ENCODE measurements around the gene ARHGAP6. TPM values are rescaled to one million over a fixed set of nuclear protein-coding genes. Genes with fewer than 3 reads are reported as not detected.

The ARHGAP6 gene
- total and polyA plus RNA-seq, 4 donors = 3.8 to 5.8 (median 4.2) TPM

GRCh38 chrX:11562570-11562969, 103.2 kb downstream of the ARHGAP6 start:
- WGBS (ENCODE audit: insufficient coverage) = no CpG with 5 or more reads among the region's 2 CpGs

GRCh38 chrX:11558972-11559371, 106.7 kb downstream of the ARHGAP6 start:
- Histone ChIP-seq H3K9me3 (ENCODE audit: control insufficient read depth, insufficient read depth, low read length) (no peaks in the 10 kb centered on the region), H3K4me1 (ENCODE audit: control insufficient read depth, insufficient read depth, low read length) (no peaks in the 10 kb centered on the region), H3K27me3 (ENCODE audit: control insufficient read depth, insufficient read depth, low read length) (no peaks in the 10 kb centered on the region), H3K4me3 (ENCODE audit: low read depth, low read length) (no peak overlapping the region), H3K27ac (ENCODE audit: low read depth, low read length) (no peak overlapping the region), H3K36me3 (ENCODE audit: control insufficient read depth, insufficient read depth, low read length) (no peaks in the 10 kb centered on the region)
- WGBS (ENCODE audit: insufficient coverage) = 90% methylated on average over 4 of the region's 4 CpGs
- no peak for DNase-seq (ENCODE audit: low read depth in 4 of 6, low spot score in 6 of 6)

More at GRCh38 chrX:11562570-11562969, 103.2 kb downstream of the ARHGAP6 start:
- H3K4me1 ChIP-seq (ENCODE audit: control insufficient read depth, insufficient read depth, low read length) = no peaks in the 10 kb centered on the region
- H3K36me3 ChIP-seq (ENCODE audit: control insufficient read depth, insufficient read depth, low read length) = no peaks in the 10 kb centered on the region
- H3K9me3 ChIP-seq (ENCODE audit: control insufficient read depth, insufficient read depth, low read length) = no peaks in the 10 kb centered on the region
- no peak overlapping the region for H3K4me3 ChIP-seq (ENCODE audit: low read depth, low read length)
- no peak for DNase-seq (ENCODE audit: low read depth in 4 of 6, low spot score in 6 of 6)
- H3K27ac ChIP-seq (ENCODE audit: low read depth, low read length) = no peak overlapping the region
- no peaks in the 10 kb centered on the region for H3K27me3 ChIP-seq (ENCODE audit: control insufficient read depth, insufficient read depth, low read length)

GRCh38 chrX:11557120-11557519, 108.6 kb downstream of the ARHGAP6 start:
- Histone ChIP-seq H3K4me3 (ENCODE audit: low read depth, low read length) (no peak overlapping the region), H3K27me3 (ENCODE audit: control insufficient read depth, insufficient read depth, low read length) (no peaks in the 10 kb centered on the region), H3K27ac (ENCODE audit: low read depth, low read length) (no peak overlapping the region), H3K36me3 (ENCODE audit: control insufficient read depth, insufficient read depth, low read length) (no peaks in the 10 kb centered on the region), H3K4me1 (ENCODE audit: control insufficient read depth, insufficient read depth, low read length) (no peaks in the 10 kb centered on the region), H3K9me3 (ENCODE audit: control insufficient read depth, insufficient read depth, low read length) (no peaks in the 10 kb centered on the region)
- no CpG with 5 or more reads among the region's 2 CpGs for WGBS (ENCODE audit: insufficient coverage)
- DNase-seq (ENCODE audit: low read depth in 4 of 6, low spot score in 6 of 6) = peak in 1 of 6 donors; percentile 11

- Histone ChIP-seq H3K4me1 (ENCODE audit: control insufficient read depth, insufficient read depth, low read length) (no peaks in the 10 kb centered on the region), H3K4me3 (ENCODE audit: low read depth, low read length) (no peak overlapping the region), H3K9me3 (ENCODE audit: control insufficient read depth, insufficient read depth, low read length) (no peaks in the 10 kb centered on the region), H3K27me3 (ENCODE audit: control insufficient read depth, insufficient read depth, low read length) (no peaks in the 10 kb centered on the region), H3K27ac (ENCODE audit: low read depth, low read length) (no peak overlapping the region), H3K36me3 (ENCODE audit: control insufficient read depth, insufficient read depth, low read length) (no peaks in the 10 kb centered on the region)
- DNase-seq (ENCODE audit: low read depth in 4 of 6, low spot score in 6 of 6) = no peak
- WGBS (ENCODE audit: insufficient coverage) = 78% methylated on average over 3 of the region's 5 CpGs
Measured at GRCh38 chrX:11555759-11556158, 110.0 kb downstream of the ARHGAP6 start.

- Histone ChIP-seq H3K4me3 (ENCODE audit: low read depth, low read length) (no peak overlapping the region), H3K4me1 (ENCODE audit: control insufficient read depth, insufficient read depth, low read length) (no peaks in the 10 kb centered on the region), H3K27me3 (ENCODE audit: control insufficient read depth, insufficient read depth, low read length) (no peaks in the 10 kb centered on the region), H3K27ac (ENCODE audit: low read depth, low read length) (no peak overlapping the region), H3K9me3 (ENCODE audit: control insufficient read depth, insufficient read depth, low read length) (no peaks in the 10 kb centered on the region), H3K36me3 (ENCODE audit: control insufficient read depth, insufficient read depth, low read length) (no peaks in the 10 kb centered on the region)
- WGBS (ENCODE audit: insufficient coverage) = 40% methylated on average over 1 of the region's 1 CpG
- DNase-seq (ENCODE audit: low read depth in 4 of 6, low spot score in 6 of 6) = no peak
Measured at GRCh38 chrX:11553594-11553993, 112.1 kb downstream of the ARHGAP6 start.

GRCh38 chrX:11551151-11551550, 114.6 kb downstream of the ARHGAP6 start:
- H3K9me3 ChIP-seq (ENCODE audit: control insufficient read depth, insufficient read depth, low read length) = no peaks in the 10 kb centered on the region
- no peaks in the 10 kb centered on the region for H3K4me1 ChIP-seq (ENCODE audit: control insufficient read depth, insufficient read depth, low read length)
- no peaks in the 10 kb centered on the region for H3K36me3 ChIP-seq (ENCODE audit: control insufficient read depth, insufficient read depth, low read length)
- no peak overlapping the region for H3K27ac ChIP-seq (ENCODE audit: low read depth, low read length)
- no CpG with 5 or more reads among the region's 1 CpG for WGBS (ENCODE audit: insufficient coverage)
- no peaks in the 10 kb centered on the region for H3K27me3 ChIP-seq (ENCODE audit: control insufficient read depth, insufficient read depth, low read length)
- DNase-seq (ENCODE audit: low read depth in 4 of 6, low spot score in 6 of 6) = no peak
- no peak overlapping the region for H3K4me3 ChIP-seq (ENCODE audit: low read depth, low read length)

- Histone ChIP-seq H3K4me1 (ENCODE audit: control insufficient read depth, insufficient read depth, low read length) (no peaks in the 10 kb centered on the region), H3K27me3 (ENCODE audit: control insufficient read depth, insufficient read depth, low read length) (no peaks in the 10 kb centered on the region), H3K27ac (ENCODE audit: low read depth, low read length) (no peak overlapping the region), H3K36me3 (ENCODE audit: control insufficient read depth, insufficient read depth, low read length) (no peaks in the 10 kb centered on the region), H3K9me3 (ENCODE audit: control insufficient read depth, insufficient read depth, low read length) (no peaks in the 10 kb centered on the region), H3K4me3 (ENCODE audit: low read depth, low read length) (no peak overlapping the region)
- DNase-seq (ENCODE audit: low read depth in 4 of 6, low spot score in 6 of 6) = no peak
- 80% methylated on average over 1 of the region's 2 CpGs for WGBS (ENCODE audit: insufficient coverage)
Measured at GRCh38 chrX:11546917-11547316, 118.8 kb downstream of the ARHGAP6 start.

GRCh38 chrX:11543249-11543648, 122.5 kb downstream of the ARHGAP6 start:
- Histone ChIP-seq H3K4me3 (ENCODE audit: low read depth, low read length) (no peak overlapping the region), H3K27ac (ENCODE audit: low read depth, low read length) (no peak overlapping the region), H3K27me3 (ENCODE audit: control insufficient read depth, insufficient read depth, low read length) (no peaks in the 10 kb centered on the region), H3K4me1 (ENCODE audit: control insufficient read depth, insufficient read depth, low read length) (no peaks in the 10 kb centered on the region), H3K36me3 (ENCODE audit: control insufficient read depth, insufficient read depth, low read length) (no peaks in the 10 kb centered on the region), H3K9me3 (ENCODE audit: control insufficient read depth, insufficient read depth, low read length) (no peaks in the 10 kb centered on the region)
- DNase-seq (ENCODE audit: low read depth in 4 of 6, low spot score in 6 of 6) = no peak
- WGBS (ENCODE audit: insufficient coverage) = no CpG with 5 or more reads among the region's 1 CpG

- WGBS (ENCODE audit: insufficient coverage) = no CpG with 5 or more reads among the region's 1 CpG
- H3K4me1 ChIP-seq (ENCODE audit: control insufficient read depth, insufficient read depth, low read length) = no peaks in the 10 kb centered on the region
- H3K9me3 ChIP-seq (ENCODE audit: control insufficient read depth, insufficient read depth, low read length) = no peaks in the 10 kb centered on the region
- no peaks in the 10 kb centered on the region for H3K36me3 ChIP-seq (ENCODE audit: control insufficient read depth, insufficient read depth, low read length)
- H3K27me3 ChIP-seq (ENCODE audit: control insufficient read depth, insufficient read depth, low read length) = no peaks in the 10 kb centered on the region
- no peak overlapping the region for H3K4me3 ChIP-seq (ENCODE audit: low read depth, low read length)
- H3K27ac ChIP-seq (ENCODE audit: low read depth, low read length) = no peak overlapping the region
- no peak for DNase-seq (ENCODE audit: low read depth in 4 of 6, low spot score in 6 of 6)
Measured at GRCh38 chrX:11541510-11541909, 124.2 kb downstream of the ARHGAP6 start.

GRCh38 chrX:11540532-11541377, 125.0 kb downstream of the ARHGAP6 start:
- H3K9me3 ChIP-seq (ENCODE audit: control insufficient read depth, insufficient read depth, low read length) = no peaks in the 10 kb centered on the region
- H3K27me3 ChIP-seq (ENCODE audit: control insufficient read depth, insufficient read depth, low read length) = no peaks in the 10 kb centered on the region
- no peaks in the 10 kb centered on the region for H3K36me3 ChIP-seq (ENCODE audit: control insufficient read depth, insufficient read depth, low read length)
- H3K4me1 ChIP-seq (ENCODE audit: control insufficient read depth, insufficient read depth, low read length) = no peaks in the 10 kb centered on the region
- H3K27ac ChIP-seq (ENCODE audit: low read depth, low read length) = no peak overlapping the region
- WGBS (ENCODE audit: insufficient coverage) = 75% methylated on average over 4 of the region's 4 CpGs
- H3K4me3 ChIP-seq (ENCODE audit: low read depth, low read length) = no peak overlapping the region
- DNase-seq (ENCODE audit: low read depth in 4 of 6, low spot score in 6 of 6) = peak in 1 of 6 donors; percentile 12

Data from spinal cord (tissue), 10 donors.